Thymus (tissue), 14 donors: ENCODE measurements around the gene LRRC71. TPM values are rescaled to one million over a fixed set of nuclear protein-coding genes. Genes with fewer than 3 reads are reported as not detected.

ENCODE experiments used
- DNase-seq, 9 donors: peaks; one replicate each; pipeline ENCODE4 v3.0.0-alpha.2; 2013; ENCODE audit warnings: low spot score in 9 of 9, low read depth in 6 of 9, missing footprints in 1 of 9
- H3K27ac ChIP-seq, 2 donors: one replicate each; pipeline ENCODE4 v1.5.1; 2013; ENCODE audit warnings: control low read depth in 1 of 2, low read depth in 1 of 2, low read length in 1 of 2, mild to moderate bottlenecking in 1 of 2, moderate library complexity in 1 of 2
- H3K27me3 ChIP-seq, 2 donors: one replicate each; pipeline ENCODE4 v1.5.1; 2013; ENCODE audit warnings: low read length in 1 of 2; ENCODE audit not compliant: control insufficient read depth in 2 of 2, insufficient read depth in 1 of 2
- H3K36me3 ChIP-seq, 2 donors: one replicate each; pipeline ENCODE4 v1.5.1; 2013; ENCODE audit warnings: low read length in 1 of 2, mild to moderate bottlenecking in 1 of 2, moderate library complexity in 1 of 2; ENCODE audit not compliant: control insufficient read depth in 2 of 2, insufficient read depth in 2 of 2
- H3K4me1 ChIP-seq, 2 donors: one replicate each; pipeline ENCODE4 v1.5.1; 2013; ENCODE audit warnings: low read length in 2 of 2; ENCODE audit not compliant: control insufficient read depth in 2 of 2, insufficient read depth in 2 of 2
- H3K4me3 ChIP-seq, 2 donors: one replicate each; pipeline ENCODE4 v1.5.1; 2013; ENCODE audit warnings: low read length in 2 of 2, control low read depth in 1 of 2, mild to moderate bottlenecking in 1 of 2
- H3K9me3 ChIP-seq, 2 donors: one replicate each; pipeline ENCODE4 v1.5.1; 2013; ENCODE audit warnings: low read length in 1 of 2, mild to moderate bottlenecking in 1 of 2; ENCODE audit not compliant: control insufficient read depth in 2 of 2, insufficient read depth in 1 of 2
- WGBS: extraction: QIAGEN DNeasy Blood & Tissue Kit; methylation state at CpG from one replicate; pipeline ENCODE4 v1.1.7; 2013; 5-methylcytosine and 5-hydroxymethylcytosine counted together
- long read RNA-seq, 10 donors: transcript quantifications; one replicate each; lab custom pipeline, GENCODE V29; 2026
- polyA plus RNA-seq: library from polyadenylated mRNA; stranded (reverse); fragments of 200-250 nt; gene quantifications from one replicate; pipeline ENCODE4 v1.2.3, GENCODE V29; 2013
- total RNA-seq: library from RNA; stranded (reverse); fragments of 120-200 nt; gene quantifications from one replicate; pipeline ENCODE4 v1.2.4, GENCODE V29; 2013
- donor health status: healthy.

The LRRC71 gene
- not detected for total RNA-seq
- polyA plus RNA-seq, result 0.11 TPM
- long read RNA-seq, donor 1, result 0 reads
- long read RNA-seq, donor 2, result 0 reads
- long read RNA-seq, donor 3, result 0 reads
- long read RNA-seq, donor 4, result 0 reads
- long read RNA-seq, donor 5, result 0 reads
- long read RNA-seq, donor 6, result 0 reads
- long read RNA-seq, donor 7, result 0 reads
- long read RNA-seq, donor 8, result 0 reads
- long read RNA-seq, donor 9, result 0 reads
- long read RNA-seq, donor 10, result 0 reads

DNA sequence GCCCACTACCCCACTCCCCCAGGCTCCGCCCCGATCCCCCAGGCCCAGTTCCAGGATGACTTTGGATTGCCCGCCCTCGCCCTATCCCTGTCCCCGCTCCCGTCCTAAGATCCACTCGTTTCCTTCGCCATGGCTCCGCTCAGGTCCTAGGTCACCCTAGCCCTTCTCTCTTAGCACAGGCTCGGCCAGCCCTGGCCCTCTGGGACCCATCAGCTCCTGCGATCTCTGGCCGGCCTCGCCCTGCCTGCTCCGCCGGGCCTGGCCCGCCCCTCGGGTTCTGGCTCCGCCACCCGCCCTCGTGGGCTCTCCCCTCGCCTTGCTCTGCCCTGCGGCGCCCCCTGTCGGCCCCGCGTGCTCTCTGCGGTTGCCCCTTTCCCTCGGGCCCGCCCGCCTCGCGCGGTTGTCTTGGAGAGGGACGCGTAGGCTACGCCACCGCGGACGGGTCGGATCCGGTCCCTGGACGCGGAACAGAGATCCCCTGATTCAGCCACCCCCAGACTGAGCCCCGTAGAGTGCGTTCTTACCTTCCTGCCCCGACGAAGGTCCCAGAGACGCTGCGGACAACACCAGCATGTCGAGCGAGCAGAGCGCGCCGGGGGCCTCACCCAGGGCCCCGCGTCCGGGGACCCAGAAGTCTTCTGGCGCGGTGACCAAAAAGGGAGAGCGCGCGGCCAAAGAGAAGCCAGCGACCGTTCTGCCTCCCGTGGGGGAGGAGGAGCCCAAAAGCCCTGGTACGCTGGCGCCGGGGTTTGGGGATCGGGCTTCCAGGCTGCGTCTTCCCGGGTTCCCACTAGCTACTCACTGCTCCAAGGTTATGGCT is at the start of gene LRRC71:
LRRC71 (plus strand) TSS at position 400 of the 820 bp plus-strand sequence; CDS start at position 572, 172 bp downstream.
- 14% methylated on average over 71 of the region's 71 CpGs for WGBS
- Histone ChIP-seq H3K4me1 (peaks cover 0 to 7% of the 10 kb centered on the region in 2 donors), H3K27ac (no peak within 1 kb of the TSS), H3K4me3 (no peak within 1 kb of the TSS), H3K27me3 (peaks cover 54 to 74% of the 10 kb centered on the region in 2 donors), H3K36me3 (no peaks in the 10 kb centered on the region), H3K9me3 (peaks cover 0 to 2% of the 10 kb centered on the region in 2 donors)
- peak in 8 of 9 donors; percentile 30 to 73 (median 42) for DNase-seq

DNA sequence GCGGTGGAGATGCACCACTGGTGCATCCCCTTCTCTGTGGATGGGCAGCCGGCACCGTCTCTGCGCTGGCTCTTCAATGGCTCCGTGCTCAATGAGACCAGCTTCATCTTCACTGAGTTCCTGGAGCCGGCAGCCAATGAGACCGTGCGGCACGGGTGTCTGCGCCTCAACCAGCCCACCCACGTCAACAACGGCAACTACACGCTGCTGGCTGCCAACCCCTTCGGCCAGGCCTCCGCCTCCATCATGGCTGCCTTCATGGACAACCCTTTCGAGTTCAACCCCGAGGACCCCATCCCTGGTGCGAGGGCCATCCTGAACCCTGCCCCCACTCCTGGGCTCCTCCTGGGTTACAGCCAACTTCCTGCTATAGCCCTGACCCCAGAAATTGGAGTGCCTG is 46.8 kb upstream of the LRRC71 start:
- peaks cover 3 to 72% of the 10 kb centered on the region in 2 donors for H3K27me3 ChIP-seq
- H3K27ac ChIP-seq, result no peak overlapping the region
- no peak for DNase-seq
- no peak overlapping the region for H3K4me3 ChIP-seq
- H3K36me3 ChIP-seq, result no peaks in the 10 kb centered on the region
- no peaks in the 10 kb centered on the region for H3K4me1 ChIP-seq
- 97% methylated on average over 18 of the region's 18 CpGs for WGBS
- H3K9me3 ChIP-seq, result no peaks in the 10 kb centered on the region

DNA sequence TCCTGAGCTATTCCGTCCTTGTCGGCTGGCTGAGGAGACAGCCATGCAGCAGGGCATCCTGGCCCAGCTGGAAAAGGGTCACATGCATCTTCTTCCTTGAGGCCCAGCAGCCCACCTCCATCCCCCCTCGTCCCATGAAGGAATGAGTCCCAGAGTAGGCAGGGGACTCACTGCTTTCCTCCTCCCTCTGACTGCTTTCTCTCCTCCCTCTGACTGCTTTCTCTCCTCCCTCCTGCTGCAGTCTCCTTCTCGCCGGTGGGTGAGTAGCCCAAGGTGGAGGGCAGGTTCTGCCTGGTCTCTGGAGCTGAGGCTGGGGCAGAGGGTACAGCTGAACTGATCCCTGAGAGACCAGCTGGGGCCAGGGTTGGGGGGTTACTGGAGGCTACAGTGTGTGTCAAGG is 46.3 kb upstream of the LRRC71 start:
- Histone ChIP-seq H3K36me3 (no peaks in the 10 kb centered on the region), H3K4me1 (no peaks in the 10 kb centered on the region), H3K9me3 (no peaks in the 10 kb centered on the region), H3K27me3 (peaks cover 3 to 76% of the 10 kb centered on the region in 2 donors), H3K4me3 (no peak overlapping the region), H3K27ac (no peak overlapping the region)
- 96% methylated on average over 5 of the region's 5 CpGs for WGBS
- DNase-seq, result no peak

DNA sequence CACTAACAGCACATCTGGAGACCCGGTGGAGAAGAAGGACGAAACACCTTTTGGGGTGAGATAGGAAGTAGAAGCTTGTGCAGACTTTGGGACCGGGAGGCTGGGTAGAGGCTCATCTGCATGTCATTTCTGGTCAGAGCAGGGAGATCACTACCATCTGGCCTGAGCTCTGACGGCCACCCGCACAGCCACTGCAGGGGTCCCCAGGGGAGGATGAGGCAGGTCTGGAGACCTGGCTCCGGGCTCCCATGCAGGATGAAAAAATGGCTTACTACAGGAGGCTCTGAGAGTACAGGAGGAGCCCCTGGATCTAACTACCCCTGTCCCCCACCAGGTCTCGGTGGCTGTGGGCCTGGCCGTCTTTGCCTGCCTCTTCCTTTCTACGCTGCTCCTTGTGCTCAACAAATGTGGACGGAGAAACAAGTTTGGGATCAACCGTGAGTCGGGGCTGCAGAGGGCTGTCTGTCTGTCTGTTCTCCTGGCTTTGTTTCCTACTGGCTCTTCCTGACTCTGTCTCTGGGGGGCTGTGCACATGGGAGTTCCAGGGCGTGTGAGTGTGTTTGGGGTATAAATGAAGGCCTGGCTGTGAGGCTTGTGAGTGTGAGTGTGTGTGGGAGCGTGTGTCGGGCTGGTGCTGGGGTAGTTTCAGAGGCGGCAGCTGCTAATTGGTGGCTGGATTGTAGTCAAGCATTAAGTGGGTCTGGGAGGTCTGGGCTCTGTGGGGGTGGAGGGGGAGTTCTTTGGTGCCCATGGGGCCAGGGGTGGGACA is 45.7 kb upstream of the LRRC71 start:
- Histone ChIP-seq H3K36me3 (no peaks in the 10 kb centered on the region), H3K4me3 (no peak overlapping the region), H3K9me3 (no peaks in the 10 kb centered on the region), H3K4me1 (no peaks in the 10 kb centered on the region), H3K27me3 (peaks cover 3 to 76% of the 10 kb centered on the region in 2 donors), H3K27ac (no peak overlapping the region)
- no peak for DNase-seq
- 95% methylated on average over 16 of the region's 16 CpGs for WGBS

DNA sequence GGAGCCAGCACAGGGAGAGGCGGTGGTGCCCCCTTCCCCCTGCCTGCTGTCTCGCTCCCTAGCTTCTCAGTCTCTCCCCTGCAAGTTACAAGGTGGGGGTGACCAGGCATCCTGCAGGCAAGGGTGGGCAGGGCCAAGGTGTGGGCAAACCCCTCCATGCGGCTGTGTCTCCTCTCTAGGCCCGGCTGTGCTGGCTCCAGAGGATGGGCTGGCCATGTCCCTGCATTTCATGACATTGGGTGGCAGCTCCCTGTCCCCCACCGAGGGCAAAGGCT is 45.2 kb upstream of the LRRC71 start:
- Histone ChIP-seq H3K9me3 (no peaks in the 10 kb centered on the region), H3K4me1 (no peaks in the 10 kb centered on the region), H3K27me3 (peaks cover 3 to 78% of the 10 kb centered on the region in 2 donors), H3K4me3 (no peak overlapping the region), H3K36me3 (no peaks in the 10 kb centered on the region), H3K27ac (no peak overlapping the region)
- WGBS, result 93% methylated on average over 5 of the region's 5 CpGs
- DNase-seq, result no peak

DNA sequence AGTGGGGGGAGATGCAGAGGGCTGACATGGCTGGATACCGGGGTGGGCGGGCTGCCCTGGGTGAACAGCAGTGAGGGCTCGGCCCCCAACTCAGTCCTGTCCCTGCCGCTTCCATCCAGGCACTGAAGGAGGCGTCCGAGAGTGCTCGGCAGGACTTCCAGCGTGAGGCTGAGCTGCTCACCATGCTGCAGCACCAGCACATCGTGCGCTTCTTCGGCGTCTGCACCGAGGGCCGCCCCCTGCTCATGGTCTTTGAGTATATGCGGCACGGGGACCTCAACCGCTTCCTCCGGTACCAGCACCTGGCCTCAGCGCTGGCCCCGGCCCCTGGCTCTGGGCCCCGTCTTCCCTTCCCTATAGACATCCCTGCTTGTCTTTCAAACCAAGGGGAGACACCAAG is 44.2 kb upstream of the LRRC71 start:
- DNase-seq, result no peak
- H3K27me3 ChIP-seq, result peaks cover 3 to 83% of the 10 kb centered on the region in 2 donors
- H3K4me1 ChIP-seq, result no peaks in the 10 kb centered on the region
- WGBS, result 57% methylated on average over 21 of the region's 21 CpGs
- no peak overlapping the region for H3K27ac ChIP-seq
- H3K36me3 ChIP-seq, result no peaks in the 10 kb centered on the region
- H3K9me3 ChIP-seq, result no peaks in the 10 kb centered on the region
- H3K4me3 ChIP-seq, result no peak overlapping the region

DNA sequence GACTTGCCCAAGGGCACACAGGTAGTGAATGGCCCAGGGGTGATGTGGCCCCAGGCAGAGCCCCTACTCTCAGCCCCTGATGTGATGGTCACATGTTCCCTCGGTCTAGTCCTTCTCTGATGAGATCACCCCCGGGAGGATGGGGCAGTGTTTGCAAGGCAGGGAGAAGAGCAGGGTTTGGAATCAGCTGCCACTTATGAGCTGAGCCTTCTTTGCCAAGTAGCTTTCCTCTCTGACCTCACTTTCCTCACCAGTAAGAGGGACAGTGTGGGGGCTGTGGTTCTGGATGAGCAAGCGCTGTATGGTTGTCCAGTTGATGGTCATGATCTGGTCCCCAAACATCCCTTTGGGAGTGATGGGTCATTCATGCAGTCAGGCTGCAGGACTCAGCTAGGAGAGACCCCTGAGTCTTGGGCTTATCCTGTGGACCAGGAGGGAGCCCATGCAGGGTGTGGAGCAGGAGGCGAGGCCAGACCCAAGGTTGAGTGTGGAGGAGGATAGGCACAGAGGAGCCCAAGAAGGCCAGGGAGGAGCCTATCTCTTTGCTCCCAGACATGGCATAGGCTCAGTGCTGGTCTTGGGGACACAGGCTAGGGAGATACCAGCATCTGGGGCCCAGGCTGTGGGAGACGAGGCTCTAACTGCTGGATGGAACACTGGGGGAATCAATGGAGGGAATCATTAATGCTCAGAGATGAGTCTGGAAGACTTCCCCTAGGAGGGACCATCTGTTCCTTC is 42.8 kb upstream of the LRRC71 start:
- DNase-seq, result no peak
- no peaks in the 10 kb centered on the region for H3K36me3 ChIP-seq
- 94% methylated on average over 5 of the region's 5 CpGs for WGBS
- H3K27ac ChIP-seq, result no peak overlapping the region
- H3K27me3 ChIP-seq, result peaks cover 3 to 88% of the 10 kb centered on the region in 2 donors
- H3K4me1 ChIP-seq, result no peaks in the 10 kb centered on the region
- no peak overlapping the region for H3K4me3 ChIP-seq
- H3K9me3 ChIP-seq, result no peaks in the 10 kb centered on the region

DNA sequence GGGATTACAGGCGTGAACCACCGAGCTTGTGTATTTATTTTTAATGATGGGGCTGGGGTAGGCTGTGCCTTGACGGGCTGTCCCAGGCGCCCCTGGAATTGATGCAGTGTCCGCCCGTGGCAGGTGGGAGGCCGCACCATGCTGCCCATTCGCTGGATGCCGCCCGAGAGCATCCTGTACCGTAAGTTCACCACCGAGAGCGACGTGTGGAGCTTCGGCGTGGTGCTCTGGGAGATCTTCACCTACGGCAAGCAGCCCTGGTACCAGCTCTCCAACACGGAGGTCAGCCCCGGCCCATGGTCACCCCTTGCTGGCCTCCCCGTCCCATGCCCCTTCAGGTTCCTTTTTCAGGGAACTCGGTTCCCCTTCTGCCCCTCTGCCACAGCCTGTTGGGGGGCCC is 40.6 kb upstream of the LRRC71 start:
- Histone ChIP-seq H3K4me1 (no peaks in the 10 kb centered on the region), H3K9me3 (no peaks in the 10 kb centered on the region), H3K36me3 (no peaks in the 10 kb centered on the region), H3K27ac (no peak overlapping the region), H3K27me3 (peaks cover 3 to 93% of the 10 kb centered on the region in 2 donors), H3K4me3 (no peak overlapping the region)
- WGBS, result 95% methylated on average over 21 of the region's 21 CpGs
- no peak for DNase-seq
